22Rv1 (cell line): ENCODE measurements around the gene CACYBP.

ENCODE experiments used
- H3K27ac ChIP-seq: fragments of 450-650 bp; 2 replicates; pipeline ENCODE4 v1.5.1; 2017
- CTCF ChIP-seq: fragments of 450-650 bp; IDR thresholded peaks from 2 replicates; pipeline ENCODE4 v1.5.1; 2017; ENCODE audit warnings: mild to moderate bottlenecking
- ZFX ChIP-seq: fragments of 450-650 bp; IDR thresholded peaks from 2 replicates; pipeline ENCODE4 v1.6.1; 2017; ENCODE audit warnings: antibody characterized with exemption, borderline replicate concordance

Gene CACYBP

GRCh38 chr1:174976436-174977108 lies 23.2 kb upstream of the CACYBP start:
- TF ChIP-seq ZFX: no peak
- no peak for TF ChIP-seq CTCF
- no peak overlapping the region for H3K27ac ChIP-seq

DNA sequence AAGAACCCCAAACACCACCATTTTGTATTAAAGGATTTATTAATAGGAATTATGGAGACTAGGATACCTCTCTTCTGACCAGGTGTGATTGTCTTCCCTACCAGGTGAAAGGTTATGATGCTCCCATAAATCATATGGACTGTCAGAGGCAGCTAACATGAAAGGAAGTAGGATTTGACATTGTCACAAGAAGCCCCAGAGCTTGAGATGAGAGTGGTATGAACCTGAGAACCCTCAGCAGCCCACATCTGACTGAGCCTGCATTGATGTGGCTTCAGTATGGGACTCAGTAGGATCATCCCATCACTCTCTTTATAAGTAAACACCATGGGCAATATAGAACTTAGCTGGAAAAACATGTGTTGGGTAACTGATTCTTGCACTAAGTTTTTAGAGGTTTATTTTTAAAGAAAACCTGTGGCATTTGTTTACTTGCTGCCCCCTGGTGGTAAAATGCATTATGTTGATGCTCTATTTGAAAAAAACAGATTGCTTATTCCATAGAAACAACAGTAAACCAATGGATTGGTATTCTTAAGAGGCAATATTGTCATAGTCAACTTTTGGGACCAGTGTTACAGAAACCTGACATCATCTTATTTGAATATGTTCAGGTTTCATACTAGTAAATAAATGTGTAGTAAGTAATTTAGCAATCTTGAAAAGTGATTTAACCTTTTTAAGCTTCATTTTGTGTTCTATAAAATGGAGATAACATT lies 16.6 kb upstream of the CACYBP start:
- no peak overlapping the region for H3K27ac ChIP-seq
- peak; percentile 91 for TF ChIP-seq CTCF
- no peak for TF ChIP-seq ZFX

- no peak for TF ChIP-seq ZFX
- no peak overlapping the region for H3K27ac ChIP-seq
These were observed 14.8 kb upstream of the CACYBP start for GRCh38 chr1:174984952-174985351.

DNA sequence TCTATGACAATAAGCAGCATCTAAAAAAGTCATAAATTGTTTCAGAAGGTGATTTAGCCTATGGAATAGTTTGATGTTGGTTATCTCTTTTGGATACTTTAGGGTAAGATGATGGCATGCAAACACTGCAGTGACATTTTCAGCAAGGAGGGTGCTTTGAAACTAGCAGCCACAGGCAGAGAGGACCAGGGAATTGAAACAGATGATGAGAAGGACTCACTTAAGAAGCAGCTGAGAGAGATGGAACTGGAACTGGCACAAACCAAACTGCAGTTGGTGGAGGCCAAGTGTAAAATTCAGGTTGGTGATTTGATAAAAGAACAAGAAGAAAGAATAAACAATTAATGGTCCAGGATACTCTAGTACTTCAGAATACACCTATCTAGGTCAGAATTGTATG lies 11.2 kb upstream of the CACYBP start:
- TF ChIP-seq ZFX: no peak
- TF ChIP-seq CTCF: no peak
- H3K27ac ChIP-seq: no peak overlapping the region

- no peak for TF ChIP-seq CTCF
- TF ChIP-seq ZFX: no peak
- H3K27ac ChIP-seq: no peak overlapping the region
These were observed 10.8 kb upstream of the CACYBP start for GRCh38 chr1:174988986-174989385.

GRCh38 chr1:174989536-174990220 lies 10.1 kb upstream of the CACYBP start:
- TF ChIP-seq CTCF (no peak), ZFX (no peak)
- H3K27ac ChIP-seq: no peak overlapping the region

DNA sequence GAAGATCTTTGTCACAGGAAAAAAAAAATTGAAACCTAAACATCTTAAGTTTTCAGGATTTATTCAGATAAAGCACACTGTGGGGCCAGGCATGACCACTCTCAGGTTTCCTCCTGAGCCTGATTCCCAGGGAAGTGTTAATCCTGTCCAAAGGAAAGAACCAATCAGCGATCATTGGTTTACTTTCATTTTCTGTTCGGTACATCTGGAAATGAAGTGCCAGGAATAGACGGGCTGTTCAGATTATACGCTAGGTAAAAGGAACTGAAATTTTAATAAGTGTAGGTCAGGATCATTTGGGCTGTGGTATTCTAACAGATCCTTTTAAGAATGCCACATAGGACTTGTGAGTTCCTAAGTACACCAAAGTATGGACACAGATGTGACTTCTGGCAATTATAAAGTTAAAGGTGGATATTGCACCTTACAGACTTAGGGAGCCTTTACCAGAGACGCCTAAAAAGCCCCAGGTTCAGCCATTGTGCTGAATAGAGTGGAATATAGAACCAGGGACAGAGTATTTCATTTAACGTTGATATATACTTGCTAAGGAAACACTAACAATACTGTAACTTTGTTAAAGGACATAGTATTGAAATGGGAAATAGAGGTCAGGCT lies 9.3 kb upstream of the CACYBP start:
- TF ChIP-seq ZFX (no peak), CTCF (no peak)
- H3K27ac ChIP-seq: peak overlapping the region; percentile 38
